Esophagus squamous epithelium (tissue), 4 donors: ENCODE results near the gene MYL10.

ENCODE experiments used
- POLR2A ChIP-seq, 4 donors: fragments of 450-650 bp; IDR thresholded peaks; one replicate each; pipeline ENCODE4 v1.6.1; 2017; ENCODE audit warnings: antibody characterized with exemption in 4 of 4, mild to moderate bottlenecking in 4 of 4, moderate library complexity in 3 of 4
- TF ChIP-seq, protein P1 (sequence below), 6 experiments: fragments of 450-650 bp in 4 of 6; fragments of 200-600 bp in 2 of 6; sonication (generic) in 2 of 6; IDR thresholded peaks; one replicate each; pipeline ENCODE4 v1.5.1; 2016 to 2019; ENCODE audit warnings: antibody characterized with exemption in 6 of 6, mild to moderate bottlenecking in 4 of 6, moderate library complexity in 4 of 6

DNA sequence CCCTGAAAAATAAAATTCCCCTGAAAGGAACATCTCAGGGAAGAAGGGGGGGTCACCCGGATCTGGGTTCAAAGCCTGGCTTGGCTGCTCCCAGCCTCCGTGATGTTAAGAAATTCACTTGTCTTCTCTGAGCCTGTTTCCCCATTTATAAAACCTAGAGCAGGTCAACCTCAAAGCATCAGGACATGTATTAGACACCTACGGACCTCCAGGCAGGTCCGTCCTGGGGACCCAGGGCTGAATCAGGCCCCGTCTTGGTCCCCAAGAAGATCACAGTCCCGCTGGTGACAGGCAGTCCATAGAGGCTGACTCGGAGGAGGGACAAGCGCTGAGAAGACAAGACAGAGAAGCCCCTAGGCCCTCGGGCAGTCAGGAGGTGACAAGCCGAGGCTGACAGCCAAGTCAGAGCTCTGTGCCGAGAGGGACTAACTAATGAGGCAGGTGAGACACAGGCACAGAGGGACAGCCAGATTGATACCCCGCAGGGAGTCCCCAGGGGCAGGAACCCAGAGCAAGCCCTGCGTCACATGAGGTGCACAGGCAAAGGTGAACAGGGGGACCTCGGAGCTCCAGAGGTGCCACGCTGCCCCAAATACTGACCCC, 2.9 kb downstream of the MYL10 start:
- TF ChIP-seq POLR2A (IDR thresholded peaks at IDR 0.05) = no peak
- TF ChIP-seq, protein P1, sequence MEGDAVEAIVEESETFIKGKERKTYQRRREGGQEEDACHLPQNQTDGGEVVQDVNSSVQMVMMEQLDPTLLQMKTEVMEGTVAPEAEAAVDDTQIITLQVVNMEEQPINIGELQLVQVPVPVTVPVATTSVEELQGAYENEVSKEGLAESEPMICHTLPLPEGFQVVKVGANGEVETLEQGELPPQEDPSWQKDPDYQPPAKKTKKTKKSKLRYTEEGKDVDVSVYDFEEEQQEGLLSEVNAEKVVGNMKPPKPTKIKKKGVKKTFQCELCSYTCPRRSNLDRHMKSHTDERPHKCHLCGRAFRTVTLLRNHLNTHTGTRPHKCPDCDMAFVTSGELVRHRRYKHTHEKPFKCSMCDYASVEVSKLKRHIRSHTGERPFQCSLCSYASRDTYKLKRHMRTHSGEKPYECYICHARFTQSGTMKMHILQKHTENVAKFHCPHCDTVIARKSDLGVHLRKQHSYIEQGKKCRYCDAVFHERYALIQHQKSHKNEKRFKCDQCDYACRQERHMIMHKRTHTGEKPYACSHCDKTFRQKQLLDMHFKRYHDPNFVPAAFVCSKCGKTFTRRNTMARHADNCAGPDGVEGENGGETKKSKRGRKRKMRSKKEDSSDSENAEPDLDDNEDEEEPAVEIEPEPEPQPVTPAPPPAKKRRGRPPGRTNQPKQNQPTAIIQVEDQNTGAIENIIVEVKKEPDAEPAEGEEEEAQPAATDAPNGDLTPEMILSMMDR (IDR thresholded peaks at IDR 0.05) = no peak
